ENCODE results near the gene ACTR3C.

GRCh38 chr7:150365673-150366398 is 42.5 kb upstream of the ACTR3C start:
- TF ChIP-seq CTCF (IDR thresholded peaks at IDR 0.05), result no peak
- TF ChIP-seq EZH2phosphoT487 (IDR thresholded peaks at IDR 0.05), result no peak
- no peak for TF ChIP-seq EZH2 (IDR thresholded peaks at IDR 0.05)
